Subcutaneous adipose tissue (tissue), 4 donors: ENCODE measurements around the gene DOCK6. TPM values are rescaled to one million over a fixed set of nuclear protein-coding genes. Genes with fewer than 3 reads are reported as not detected.

ENCODE experiments used
- total RNA-seq, 4 donors: library from RNA; depleted of rRNA; stranded (reverse); fragments of >200 nt; gene quantifications; one replicate each; pipeline ENCODE4 v1.1.0, GENCODE V29; 2016
- TF ChIP-seq, protein P1 (sequence below): fragments of 450-650 bp; IDR thresholded peaks from one replicate; pipeline ENCODE4 v1.5.1; 2016; ENCODE audit warnings: low read depth, mild to moderate bottlenecking, control low read depth, antibody characterized with exemption, moderate library complexity

Gene DOCK6
- total RNA-seq, 4 donors from 2014 or later = 28.4 to 149 (median 40.6) TPM

DNA sequence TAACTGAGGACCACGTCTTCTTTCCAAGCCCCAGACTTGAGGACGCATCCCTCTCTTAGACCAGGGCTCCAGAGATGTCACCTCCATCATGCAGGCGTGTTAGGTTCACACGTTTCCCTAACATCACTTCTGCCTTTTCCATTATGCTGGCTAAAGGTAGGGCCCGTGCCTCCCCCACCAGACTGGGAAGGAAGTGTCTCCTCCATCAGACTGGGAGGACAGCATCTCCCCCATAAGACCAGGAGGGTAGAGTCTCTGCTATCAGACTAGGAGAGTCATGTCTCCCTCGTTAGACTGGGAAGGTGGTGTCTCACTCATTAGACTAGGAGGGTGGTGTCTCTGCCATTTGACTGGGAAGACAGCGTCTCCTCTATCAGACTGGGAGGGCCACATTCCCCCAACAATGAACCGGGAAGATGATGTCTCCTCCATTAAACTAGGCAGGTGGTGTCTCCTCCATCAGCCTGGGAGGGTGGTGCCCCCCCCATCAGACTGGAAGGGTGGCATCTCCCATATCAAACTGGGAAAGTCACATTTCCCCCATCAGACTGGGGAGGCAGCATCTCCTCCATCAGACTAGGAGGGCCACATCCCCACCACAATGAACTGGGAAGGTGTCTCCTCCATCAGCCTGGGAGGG, 88.7 kb downstream of the DOCK6 start:
- TF ChIP-seq, protein P1, sequence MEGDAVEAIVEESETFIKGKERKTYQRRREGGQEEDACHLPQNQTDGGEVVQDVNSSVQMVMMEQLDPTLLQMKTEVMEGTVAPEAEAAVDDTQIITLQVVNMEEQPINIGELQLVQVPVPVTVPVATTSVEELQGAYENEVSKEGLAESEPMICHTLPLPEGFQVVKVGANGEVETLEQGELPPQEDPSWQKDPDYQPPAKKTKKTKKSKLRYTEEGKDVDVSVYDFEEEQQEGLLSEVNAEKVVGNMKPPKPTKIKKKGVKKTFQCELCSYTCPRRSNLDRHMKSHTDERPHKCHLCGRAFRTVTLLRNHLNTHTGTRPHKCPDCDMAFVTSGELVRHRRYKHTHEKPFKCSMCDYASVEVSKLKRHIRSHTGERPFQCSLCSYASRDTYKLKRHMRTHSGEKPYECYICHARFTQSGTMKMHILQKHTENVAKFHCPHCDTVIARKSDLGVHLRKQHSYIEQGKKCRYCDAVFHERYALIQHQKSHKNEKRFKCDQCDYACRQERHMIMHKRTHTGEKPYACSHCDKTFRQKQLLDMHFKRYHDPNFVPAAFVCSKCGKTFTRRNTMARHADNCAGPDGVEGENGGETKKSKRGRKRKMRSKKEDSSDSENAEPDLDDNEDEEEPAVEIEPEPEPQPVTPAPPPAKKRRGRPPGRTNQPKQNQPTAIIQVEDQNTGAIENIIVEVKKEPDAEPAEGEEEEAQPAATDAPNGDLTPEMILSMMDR = no peak

DNA sequence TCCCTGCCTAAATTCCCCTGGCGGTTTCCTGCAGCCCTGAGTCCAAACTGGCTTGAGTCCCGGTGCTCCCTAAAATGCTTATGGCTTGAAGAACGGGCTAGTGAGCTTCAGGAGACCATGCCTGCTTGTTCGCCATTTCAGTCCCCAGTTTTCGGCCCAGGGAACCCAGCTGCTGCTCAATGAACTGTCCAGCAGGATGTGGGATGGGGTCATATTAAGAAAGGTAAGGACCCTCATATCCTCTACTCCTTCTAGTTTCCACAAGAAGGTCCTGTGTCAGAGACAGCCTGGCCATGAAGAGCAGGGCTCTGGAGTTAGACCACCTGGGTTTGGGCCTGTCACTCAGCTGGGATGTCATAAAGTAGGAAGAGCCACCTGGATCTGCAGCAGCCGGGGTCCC, 89.7 kb downstream of the DOCK6 start:
- TF ChIP-seq, protein P1 = no peak

DNA sequence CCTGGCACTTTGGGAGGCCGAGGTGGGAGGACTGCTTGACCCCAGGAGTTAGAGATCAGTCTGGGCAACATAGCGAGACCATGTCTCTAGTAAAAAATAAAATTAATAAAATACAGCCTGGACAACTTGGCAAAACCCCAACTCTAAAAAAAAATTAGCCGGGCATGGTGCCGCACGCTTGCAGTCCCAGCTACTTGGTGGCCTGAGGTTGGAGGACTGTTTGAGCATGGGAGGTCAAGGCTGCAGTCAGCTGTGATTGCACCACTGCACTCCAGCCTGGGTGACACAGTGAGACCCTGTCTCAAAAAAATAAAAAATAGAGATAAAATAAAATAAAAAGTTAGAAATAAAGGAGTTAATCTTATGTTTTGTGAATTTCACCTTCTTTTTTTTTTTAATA, 91.2 kb downstream of the DOCK6 start:
- TF ChIP-seq, protein P1 = no peak

DNA sequence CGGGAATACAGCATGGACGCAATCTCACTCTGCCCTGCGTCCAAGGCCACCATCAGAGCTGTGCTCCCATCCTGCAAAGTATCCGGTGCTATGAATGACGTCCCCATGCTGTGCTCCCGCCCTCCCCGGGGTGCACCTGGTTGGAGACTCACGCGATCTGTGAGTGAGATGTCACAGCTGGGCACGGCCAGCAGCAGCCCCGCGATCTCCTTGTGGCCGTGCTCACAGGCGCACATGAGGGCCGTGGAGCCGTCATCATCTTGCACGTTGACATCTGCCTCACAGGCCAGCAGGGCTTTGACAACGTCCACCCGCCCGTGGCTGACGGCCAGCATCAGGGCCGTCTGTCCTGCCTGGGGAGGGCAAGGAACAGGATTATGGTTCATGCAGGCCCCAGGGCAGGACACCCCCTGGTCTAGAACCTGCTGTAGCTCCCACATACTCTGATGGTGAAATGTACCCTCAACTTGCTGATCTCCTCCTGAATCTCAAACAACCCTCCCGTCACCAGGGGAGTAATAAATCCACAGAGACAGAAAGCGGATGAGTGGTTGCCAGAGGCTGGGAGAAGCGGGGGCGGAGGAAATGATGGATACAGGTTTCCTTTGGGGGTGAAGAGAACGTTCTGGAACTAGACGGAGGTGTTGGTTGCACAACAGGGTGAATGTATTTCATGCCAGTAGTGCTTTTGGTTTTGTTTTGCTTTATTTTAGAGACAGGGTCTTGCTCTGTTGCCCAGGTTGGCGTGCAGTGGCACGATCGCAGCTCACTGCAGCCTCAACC, 92.2 kb downstream of the DOCK6 start:
- TF ChIP-seq, protein P1 = no peak

DNA sequence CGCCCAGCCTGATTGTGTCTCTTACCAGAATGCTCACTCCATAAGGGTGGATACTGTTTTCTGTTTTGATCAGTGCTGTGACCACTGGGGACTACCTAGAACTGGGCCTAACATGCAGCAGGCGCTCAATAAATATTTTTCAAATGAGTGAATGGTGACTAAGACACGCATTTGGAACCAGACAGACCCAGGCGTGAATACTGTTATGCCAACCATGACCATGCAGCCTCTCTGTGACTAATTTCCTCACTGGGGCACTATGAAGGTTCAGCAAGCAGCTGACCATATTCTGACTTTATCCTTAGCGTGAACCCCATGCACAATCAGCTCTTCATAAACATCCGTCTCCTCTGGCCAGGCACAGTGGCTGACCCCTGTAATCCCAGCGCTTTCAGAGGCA, 93.8 kb downstream of the DOCK6 start:
- TF ChIP-seq, protein P1 = no peak

DNA sequence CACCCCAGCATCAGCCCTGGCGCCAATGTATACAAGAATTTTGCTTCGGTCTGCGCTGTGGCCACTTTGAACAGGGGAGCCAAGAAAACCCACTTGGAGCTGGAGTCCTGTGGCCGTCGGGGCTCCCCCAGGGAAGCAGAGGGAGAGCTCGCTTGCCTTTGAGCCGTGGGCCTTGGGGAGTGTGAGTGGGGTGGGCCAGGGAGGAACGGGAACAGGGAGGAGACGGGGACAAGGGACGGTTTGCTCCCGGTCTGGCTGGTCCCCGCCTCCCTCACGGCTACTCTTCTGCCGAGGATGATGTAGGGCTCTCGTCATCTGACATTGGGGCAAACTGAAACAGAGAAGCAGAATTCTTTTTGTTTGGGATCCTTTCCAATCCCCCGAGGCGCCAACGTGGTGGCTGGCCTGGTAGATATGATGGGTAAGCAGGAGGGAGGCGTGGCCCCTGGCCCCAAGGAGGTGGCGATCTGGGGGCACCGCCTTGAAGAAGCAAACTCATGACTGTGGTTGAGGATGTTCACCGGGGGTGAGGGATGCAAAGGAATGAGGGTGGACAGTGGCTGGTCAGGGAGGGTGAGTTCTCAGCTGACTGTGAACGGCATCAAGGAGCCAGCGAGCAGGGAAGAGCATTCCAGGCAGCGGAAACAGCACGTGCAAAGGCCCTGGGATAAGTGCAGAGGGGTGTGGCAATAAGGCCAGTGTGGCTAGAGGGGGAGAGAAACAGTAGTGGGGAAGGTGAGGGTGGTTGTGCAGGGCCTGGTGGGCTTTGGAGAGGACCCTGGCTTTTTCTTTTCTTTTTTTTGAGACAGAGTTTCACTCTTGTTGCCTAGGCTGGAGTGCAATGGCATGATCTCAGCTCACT, 95.8 kb downstream of the DOCK6 start:
- TF ChIP-seq, protein P1 = no peak
